Peyer's patch (tissue), 4 donors: ENCODE results near the gene CREB3L4. TPM values are rescaled to one million over a fixed set of nuclear protein-coding genes. Genes with fewer than 3 reads are reported as not detected.
A peak's percentile ranks its signal among the peaks of the same experiment; 100 is the strongest.

ENCODE experiments used
- DNase-seq, 3 donors: peaks; one replicate each; pipeline ENCODE4 v3.0.0-alpha.2; 2017 to 2019
- H3K27ac ChIP-seq, 4 donors: fragments of 200-600 bp; sonication (generic); one replicate each; pipeline ENCODE4 v1.5.1; 2016 to 2019
- H3K27me3 ChIP-seq, 2 donors: fragments of 200-600 bp; sonication (generic); one replicate each; pipeline ENCODE4 v1.5.1; 2019
- H3K36me3 ChIP-seq, 3 donors: fragments of 200-600 bp; sonication (generic); one replicate each; pipeline ENCODE4 v1.5.1; 2016 to 2019
- H3K4me1 ChIP-seq, 4 donors: fragments of 200-600 bp; sonication (generic); one replicate each; pipeline ENCODE4 v1.5.1; 2016 to 2019
- H3K4me3 ChIP-seq, 4 donors: fragments of 200-600 bp; sonication (generic); 1 replicate in 3 of 4; 2 replicates in 1 of 4; pipeline ENCODE4 v1.5.1; 2016 to 2019; ENCODE audit warnings: mild to moderate bottlenecking in 1 of 4
- H3K9me3 ChIP-seq, 4 donors: fragments of 200-600 bp; sonication (generic); one replicate each; pipeline ENCODE4 v1.5.1; 2016 to 2019; ENCODE audit warnings: mild to moderate bottlenecking in 1 of 4
- POLR2A ChIP-seq, 2 donors: fragments of 450-650 bp; IDR thresholded peaks; one replicate each; pipeline ENCODE4 v1.5.1; 2017; ENCODE audit warnings: antibody characterized with exemption in 2 of 2, mild to moderate bottlenecking in 2 of 2, moderate library complexity in 2 of 2
- total RNA-seq, 4 donors: library from RNA; depleted of rRNA; stranded (reverse); fragments of >200 nt; gene quantifications; one replicate each; pipeline ENCODE4 v1.1.0, GENCODE V29; 2016
- TF ChIP-seq, protein P1 (sequence below), 6 experiments: fragments of 450-650 bp in 4 of 6; fragments of 200-600 bp in 2 of 6; sonication (generic) in 1 of 6; IDR thresholded peaks; one replicate each; pipeline ENCODE4 v1.5.1; 2017 to 2019; ENCODE audit warnings: antibody characterized with exemption in 6 of 6, mild to moderate bottlenecking in 3 of 6, moderate library complexity in 1 of 6

CREB3L4 gene
- total RNA-seq, 4 donors from 2014 or later, result 14.5 to 21.6 (median 16.6) TPM

DNA sequence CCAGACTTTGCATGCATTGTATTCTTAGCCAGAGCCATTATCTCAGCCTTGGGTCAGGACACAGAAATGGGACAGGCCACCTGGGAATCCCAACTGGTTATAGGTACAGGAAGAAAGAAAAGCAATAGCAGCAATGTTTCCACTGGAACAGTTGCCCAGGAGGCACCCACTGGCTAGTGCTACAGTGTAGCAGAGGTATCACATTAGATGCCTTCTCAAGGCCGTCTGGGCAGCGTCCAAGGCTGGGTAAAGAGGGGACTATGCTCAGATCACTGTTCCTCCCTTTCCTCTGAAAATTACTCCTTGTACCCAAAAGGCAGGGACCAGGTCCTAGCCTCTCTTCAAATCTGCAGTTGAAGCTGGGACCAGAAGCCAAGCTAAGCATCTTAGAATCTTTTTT lies 2.6 kb downstream of the CREB3L4 start:
- no peaks in the 10 kb centered on the region for H3K27me3 ChIP-seq
- no peak for TF ChIP-seq POLR2A (IDR thresholded peaks at IDR 0.05)
- TF ChIP-seq, protein P1, sequence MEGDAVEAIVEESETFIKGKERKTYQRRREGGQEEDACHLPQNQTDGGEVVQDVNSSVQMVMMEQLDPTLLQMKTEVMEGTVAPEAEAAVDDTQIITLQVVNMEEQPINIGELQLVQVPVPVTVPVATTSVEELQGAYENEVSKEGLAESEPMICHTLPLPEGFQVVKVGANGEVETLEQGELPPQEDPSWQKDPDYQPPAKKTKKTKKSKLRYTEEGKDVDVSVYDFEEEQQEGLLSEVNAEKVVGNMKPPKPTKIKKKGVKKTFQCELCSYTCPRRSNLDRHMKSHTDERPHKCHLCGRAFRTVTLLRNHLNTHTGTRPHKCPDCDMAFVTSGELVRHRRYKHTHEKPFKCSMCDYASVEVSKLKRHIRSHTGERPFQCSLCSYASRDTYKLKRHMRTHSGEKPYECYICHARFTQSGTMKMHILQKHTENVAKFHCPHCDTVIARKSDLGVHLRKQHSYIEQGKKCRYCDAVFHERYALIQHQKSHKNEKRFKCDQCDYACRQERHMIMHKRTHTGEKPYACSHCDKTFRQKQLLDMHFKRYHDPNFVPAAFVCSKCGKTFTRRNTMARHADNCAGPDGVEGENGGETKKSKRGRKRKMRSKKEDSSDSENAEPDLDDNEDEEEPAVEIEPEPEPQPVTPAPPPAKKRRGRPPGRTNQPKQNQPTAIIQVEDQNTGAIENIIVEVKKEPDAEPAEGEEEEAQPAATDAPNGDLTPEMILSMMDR (IDR thresholded peaks at IDR 0.05), result no peak
- H3K4me3 ChIP-seq, result no peak overlapping the region
- peaks cover 0 to 21% (median 2%) of the 10 kb centered on the region in 4 donors for H3K4me1 ChIP-seq
- H3K9me3 ChIP-seq, result no peaks in the 10 kb centered on the region
- H3K27ac ChIP-seq, result no peak overlapping the region
- H3K36me3 ChIP-seq, result peaks cover 0 to 12% (median 0%) of the 10 kb centered on the region in 3 donors
- DNase-seq, result no peak

DNA sequence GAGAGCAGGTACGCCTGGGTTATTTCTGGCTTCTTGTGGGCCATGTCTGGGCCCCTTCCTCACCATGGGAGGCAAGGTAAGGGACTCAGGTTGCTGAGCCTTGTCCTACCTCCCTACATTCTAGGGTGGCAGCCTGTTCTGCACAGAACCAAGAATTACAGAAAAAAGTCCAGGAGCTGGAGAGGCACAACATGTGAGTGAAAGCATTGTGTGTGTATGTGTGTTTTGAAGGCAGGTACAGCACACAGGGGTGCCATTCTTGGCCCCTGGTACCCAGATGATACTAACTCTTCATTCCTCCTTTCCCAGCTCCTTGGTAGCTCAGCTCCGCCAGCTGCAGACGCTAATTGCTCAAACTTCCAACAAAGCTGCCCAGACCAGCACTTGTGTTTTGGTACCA lies 5.4 kb downstream of the CREB3L4 start:
- H3K4me3 ChIP-seq, result no peak overlapping the region
- DNase-seq, result no peak
- no peaks in the 10 kb centered on the region for H3K27me3 ChIP-seq
- TF ChIP-seq, protein P1 (IDR thresholded peaks at IDR 0.05), result no peak
- TF ChIP-seq POLR2A (IDR thresholded peaks at IDR 0.05), result no peak
- H3K36me3 ChIP-seq, result peaks cover 0 to 12% (median 0%) of the 10 kb centered on the region in 3 donors
- no peak overlapping the region for H3K27ac ChIP-seq
- peaks cover 0 to 18% (median 6%) of the 10 kb centered on the region in 4 donors for H3K4me1 ChIP-seq
- H3K9me3 ChIP-seq, result no peaks in the 10 kb centered on the region

DNA sequence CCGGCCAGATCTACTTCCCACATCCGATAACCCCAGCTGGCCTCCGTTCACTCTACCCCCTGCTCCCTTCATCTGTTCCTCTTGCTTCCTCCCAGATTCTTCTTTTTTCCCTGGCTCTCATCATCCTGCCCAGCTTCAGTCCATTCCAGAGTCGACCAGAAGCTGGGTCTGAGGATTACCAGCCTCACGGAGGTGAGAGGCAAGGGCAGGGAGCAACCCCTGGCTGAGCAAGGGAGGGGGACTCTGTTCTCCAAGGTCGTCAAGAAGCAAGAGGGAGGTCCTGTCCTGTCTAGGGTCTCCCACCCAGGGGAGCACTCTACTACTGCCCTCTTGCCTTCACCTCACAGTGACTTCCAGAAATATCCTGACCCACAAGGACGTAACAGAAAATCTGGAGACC lies 5.8 kb downstream of the CREB3L4 start:
- no peak for DNase-seq
- no peak for TF ChIP-seq POLR2A (IDR thresholded peaks at IDR 0.05)
- TF ChIP-seq, protein P1 (IDR thresholded peaks at IDR 0.05), result no peak
- no peaks in the 10 kb centered on the region for H3K9me3 ChIP-seq

DNA sequence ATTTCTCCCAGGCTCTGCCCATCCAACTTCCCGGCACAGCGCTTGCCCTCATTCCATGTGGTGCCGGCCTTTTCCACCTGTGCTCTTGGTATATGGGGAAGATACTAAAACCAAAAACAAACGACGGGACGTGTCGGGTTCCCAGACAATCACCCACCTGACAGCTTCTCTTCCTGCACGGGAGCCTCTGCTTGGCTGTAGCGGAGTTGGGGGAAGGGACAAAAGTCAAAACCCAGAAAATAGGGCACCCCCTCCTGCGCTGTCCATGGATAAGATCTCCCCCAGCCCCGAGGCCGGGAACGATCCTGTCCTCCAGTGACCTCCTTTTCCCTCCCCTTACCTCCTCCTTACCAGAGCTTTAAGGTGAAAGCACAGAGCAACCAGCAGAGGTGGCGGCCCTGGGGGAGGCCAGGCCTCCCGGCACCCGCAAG lies 9.1 kb downstream of the CREB3L4 start:
- no peak for DNase-seq
- H3K4me1 ChIP-seq, result peaks cover 0 to 19% (median 6%) of the 10 kb centered on the region in 4 donors

More for the DNA sequence above, 5.8 kb downstream of the CREB3L4 start:
- Histone ChIP-seq H3K4me3 (no peak overlapping the region), H3K36me3 (peaks cover 0 to 12% (median 0%) of the 10 kb centered on the region in 3 donors), H3K27me3 (no peaks in the 10 kb centered on the region), H3K4me1 (peaks cover 0 to 17% (median 6%) of the 10 kb centered on the region in 4 donors), H3K27ac (no peak overlapping the region)

DNA sequence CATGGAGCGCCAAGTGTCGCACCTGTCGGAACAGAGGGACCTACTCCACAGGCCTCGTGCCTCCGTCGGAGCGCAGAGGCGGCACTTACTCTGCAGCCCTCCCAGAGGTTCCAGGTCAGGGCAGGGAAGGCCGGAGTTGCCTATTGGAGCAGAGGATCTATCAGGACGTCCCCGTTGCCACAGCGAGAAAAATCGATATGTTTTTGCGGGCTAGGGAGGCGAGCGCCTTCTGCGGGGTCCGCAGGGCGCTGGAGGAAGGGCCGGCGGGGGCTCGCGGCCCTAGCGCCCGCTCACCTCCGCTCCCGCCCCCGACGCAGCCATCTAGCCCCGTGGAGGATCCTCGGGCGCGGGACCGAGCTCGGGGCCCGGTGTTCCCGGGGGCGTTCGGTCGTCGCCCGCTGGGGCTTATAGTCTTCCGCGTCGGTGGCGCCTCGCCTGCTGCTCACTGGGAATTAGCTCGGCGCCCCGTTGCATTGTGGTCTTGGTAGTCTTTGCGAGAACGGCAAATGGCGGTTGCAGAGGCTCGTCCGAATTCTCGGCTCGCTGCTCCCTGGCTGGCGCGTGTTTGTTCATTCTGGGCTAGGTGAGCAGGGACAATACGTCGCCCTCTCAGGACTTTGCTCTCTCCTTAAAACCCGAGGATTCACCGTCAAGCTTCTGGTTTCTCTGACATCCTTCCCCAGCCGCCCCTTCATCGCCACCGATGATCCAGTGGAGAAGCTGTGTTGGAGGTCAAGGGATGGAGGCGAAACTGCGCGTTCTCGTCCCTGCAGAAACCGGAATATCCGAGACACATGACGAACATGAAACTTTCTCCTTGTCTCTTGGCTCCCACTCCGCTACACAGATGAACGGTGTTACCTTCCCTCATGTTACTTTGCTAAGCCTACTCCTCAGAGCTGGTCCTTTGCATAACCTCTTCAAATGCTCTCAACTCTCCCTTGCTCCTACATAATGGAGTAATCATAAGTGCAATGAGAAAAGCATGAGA lies 9.8 kb downstream of the CREB3L4 start, which contains the start of gene JTB:
Gene JTB (minus strand): TSS at position 425 of the 991 bp plus-strand sequence. CDS start 422 bp downstream, at position 3.
- H3K27ac ChIP-seq, result peak within 1 kb of the TSS; percentile 89 to 96 (median 92)
- H3K4me3 ChIP-seq, result peak within 1 kb of the TSS; percentile 90 to 97 (median 92)
- no peaks in the 10 kb centered on the region for H3K27me3 ChIP-seq
- TF ChIP-seq POLR2A (IDR thresholded peaks at IDR 0.05), result peak; percentile 87 to 91
- TF ChIP-seq, protein P1 (IDR thresholded peaks at IDR 0.05), result peak in 1 of 6 experiments; percentile 18
- no peaks in the 10 kb centered on the region for H3K9me3 ChIP-seq
- peaks cover 0 to 12% (median 0%) of the 10 kb centered on the region in 3 donors for H3K36me3 ChIP-seq
- peak; percentile 91 to 96 (median 95) for DNase-seq
- H3K4me1 ChIP-seq, result peaks cover 0 to 19% (median 6%) of the 10 kb centered on the region in 4 donors

More for the DNA sequence above, 9.1 kb downstream of the CREB3L4 start:
- Histone ChIP-seq H3K4me3 (peak overlapping the region; percentile 90 to 97 (median 92)), H3K27me3 (no peaks in the 10 kb centered on the region), H3K36me3 (peaks cover 0 to 12% (median 0%) of the 10 kb centered on the region in 3 donors), H3K27ac (peak overlapping the region; percentile 89 to 96 (median 92)), H3K9me3 (no peaks in the 10 kb centered on the region)
- TF ChIP-seq, protein P1 (IDR thresholded peaks at IDR 0.05), result no peak
- TF ChIP-seq POLR2A (IDR thresholded peaks at IDR 0.05), result no peak
